ENCODE measurements around the gene TRMT2A.

The TRMT2A gene

DNA sequence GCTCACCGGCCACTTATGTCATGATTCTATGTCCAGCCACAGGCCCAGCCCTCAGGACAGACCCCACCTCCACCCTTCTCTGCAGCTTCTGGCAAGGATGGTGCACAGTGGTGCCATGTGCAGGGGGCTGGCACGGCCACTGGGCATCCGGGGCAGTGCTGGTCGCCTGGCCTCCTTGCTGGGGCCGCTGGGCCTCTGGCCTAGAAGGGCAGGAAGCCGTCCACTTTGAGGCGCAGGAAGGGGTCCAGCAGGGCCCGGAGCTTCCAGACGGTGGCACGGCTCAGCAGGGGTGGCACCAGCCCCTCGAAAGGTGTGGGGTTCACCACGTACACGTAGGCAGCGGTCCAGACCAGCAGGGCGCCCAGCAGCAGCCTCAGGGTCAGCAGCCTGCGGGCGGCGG lies 31.4 kb upstream of the TRMT2A start:
- DNase-seq (ENCODE audit: low read depth): no peak
- TF ChIP-seq, protein P1, sequence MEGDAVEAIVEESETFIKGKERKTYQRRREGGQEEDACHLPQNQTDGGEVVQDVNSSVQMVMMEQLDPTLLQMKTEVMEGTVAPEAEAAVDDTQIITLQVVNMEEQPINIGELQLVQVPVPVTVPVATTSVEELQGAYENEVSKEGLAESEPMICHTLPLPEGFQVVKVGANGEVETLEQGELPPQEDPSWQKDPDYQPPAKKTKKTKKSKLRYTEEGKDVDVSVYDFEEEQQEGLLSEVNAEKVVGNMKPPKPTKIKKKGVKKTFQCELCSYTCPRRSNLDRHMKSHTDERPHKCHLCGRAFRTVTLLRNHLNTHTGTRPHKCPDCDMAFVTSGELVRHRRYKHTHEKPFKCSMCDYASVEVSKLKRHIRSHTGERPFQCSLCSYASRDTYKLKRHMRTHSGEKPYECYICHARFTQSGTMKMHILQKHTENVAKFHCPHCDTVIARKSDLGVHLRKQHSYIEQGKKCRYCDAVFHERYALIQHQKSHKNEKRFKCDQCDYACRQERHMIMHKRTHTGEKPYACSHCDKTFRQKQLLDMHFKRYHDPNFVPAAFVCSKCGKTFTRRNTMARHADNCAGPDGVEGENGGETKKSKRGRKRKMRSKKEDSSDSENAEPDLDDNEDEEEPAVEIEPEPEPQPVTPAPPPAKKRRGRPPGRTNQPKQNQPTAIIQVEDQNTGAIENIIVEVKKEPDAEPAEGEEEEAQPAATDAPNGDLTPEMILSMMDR (IDR thresholded peaks at IDR 0.05; ENCODE audit: control insufficient read depth, extremely low read depth, insufficient read depth): no peak
- H3K4me3 ChIP-seq (ENCODE audit: low read depth, low read length): no peak overlapping the region

- DNase-seq (ENCODE audit: low read depth): no peak
- H3K4me3 ChIP-seq (ENCODE audit: low read depth, low read length): no peak overlapping the region
- TF ChIP-seq, protein P1 (IDR thresholded peaks at IDR 0.05; ENCODE audit: control insufficient read depth, extremely low read depth, insufficient read depth): no peak
Observed at GRCh38 chr22:20147237-20147988, 30.4 kb upstream of the TRMT2A start.

- TF ChIP-seq, protein P1 (IDR thresholded peaks at IDR 0.05; ENCODE audit: control insufficient read depth, extremely low read depth, insufficient read depth): no peak
- H3K4me3 ChIP-seq (ENCODE audit: low read depth, low read length): no peak overlapping the region
- DNase-seq (ENCODE audit: low read depth): no peak
Observed at GRCh38 chr22:20146777-20147176, 29.8 kb upstream of the TRMT2A start.

- no peak for DNase-seq (ENCODE audit: low read depth)
- no peak overlapping the region for H3K4me3 ChIP-seq (ENCODE audit: low read depth, low read length)
- TF ChIP-seq, protein P1 (IDR thresholded peaks at IDR 0.05; ENCODE audit: control insufficient read depth, extremely low read depth, insufficient read depth): no peak
Observed at GRCh38 chr22:20145832-20146223, 28.8 kb upstream of the TRMT2A start.

GRCh38 chr22:20145206-20145831 lies 28.3 kb upstream of the TRMT2A start:
- no peak overlapping the region for H3K4me3 ChIP-seq (ENCODE audit: low read depth, low read length)
- TF ChIP-seq, protein P1 (IDR thresholded peaks at IDR 0.05; ENCODE audit: control insufficient read depth, extremely low read depth, insufficient read depth): no peak
- DNase-seq (ENCODE audit: low read depth): no peak

DNA sequence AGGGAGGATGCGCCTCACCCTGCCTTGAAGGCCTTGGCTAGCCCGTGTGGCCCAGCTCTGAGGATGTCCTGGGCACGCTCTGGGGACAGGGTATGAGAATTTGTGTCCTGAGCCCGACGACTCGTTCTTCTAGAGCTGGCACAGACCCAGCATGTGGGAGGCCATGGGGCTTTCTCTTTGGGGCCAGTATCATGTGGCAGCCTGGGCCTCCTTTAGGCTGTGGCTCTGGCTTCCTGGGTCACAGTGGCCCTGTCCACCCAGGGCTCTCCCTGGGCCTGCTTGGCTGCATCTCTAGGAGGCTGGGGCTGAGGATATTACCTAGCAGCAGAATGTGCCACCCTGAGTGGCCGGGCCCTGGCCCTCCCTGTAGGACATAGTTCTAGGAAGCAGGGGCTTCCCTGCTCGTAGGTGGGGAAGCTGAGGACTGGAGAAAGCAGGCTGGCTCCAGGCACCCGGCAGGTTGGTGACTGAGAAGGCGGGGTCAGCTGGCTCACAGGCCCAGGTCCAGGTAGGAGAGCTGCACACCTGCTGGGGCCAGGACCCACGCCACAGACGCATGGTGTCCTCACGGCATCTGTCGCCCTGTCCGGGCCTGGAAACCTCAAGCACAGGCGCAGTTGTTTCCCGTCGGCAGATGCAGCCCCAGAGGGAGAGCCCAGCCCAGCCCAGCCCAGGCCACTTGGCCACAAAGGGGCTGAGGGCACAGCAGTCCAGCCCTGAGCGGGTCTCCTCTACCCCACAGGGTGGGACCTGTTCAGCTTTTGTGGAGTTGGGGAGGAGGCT lies 27.0 kb upstream of the TRMT2A start:
- TF ChIP-seq, protein P1 (IDR thresholded peaks at IDR 0.05; ENCODE audit: control insufficient read depth, extremely low read depth, insufficient read depth): no peak
- no peak overlapping the region for H3K4me3 ChIP-seq (ENCODE audit: low read depth, low read length)
- DNase-seq (ENCODE audit: low read depth): no peak

Data from LNCaP clone FGC (cell line).